Measurements from ENCODE around the gene FUT2.
"Not testable (repeated sequence)": the region's sequence is repeated elsewhere in the genome, so short reads cannot be mapped to it uniquely, and the experiment has no call there.

The FUT2 gene

DNA sequence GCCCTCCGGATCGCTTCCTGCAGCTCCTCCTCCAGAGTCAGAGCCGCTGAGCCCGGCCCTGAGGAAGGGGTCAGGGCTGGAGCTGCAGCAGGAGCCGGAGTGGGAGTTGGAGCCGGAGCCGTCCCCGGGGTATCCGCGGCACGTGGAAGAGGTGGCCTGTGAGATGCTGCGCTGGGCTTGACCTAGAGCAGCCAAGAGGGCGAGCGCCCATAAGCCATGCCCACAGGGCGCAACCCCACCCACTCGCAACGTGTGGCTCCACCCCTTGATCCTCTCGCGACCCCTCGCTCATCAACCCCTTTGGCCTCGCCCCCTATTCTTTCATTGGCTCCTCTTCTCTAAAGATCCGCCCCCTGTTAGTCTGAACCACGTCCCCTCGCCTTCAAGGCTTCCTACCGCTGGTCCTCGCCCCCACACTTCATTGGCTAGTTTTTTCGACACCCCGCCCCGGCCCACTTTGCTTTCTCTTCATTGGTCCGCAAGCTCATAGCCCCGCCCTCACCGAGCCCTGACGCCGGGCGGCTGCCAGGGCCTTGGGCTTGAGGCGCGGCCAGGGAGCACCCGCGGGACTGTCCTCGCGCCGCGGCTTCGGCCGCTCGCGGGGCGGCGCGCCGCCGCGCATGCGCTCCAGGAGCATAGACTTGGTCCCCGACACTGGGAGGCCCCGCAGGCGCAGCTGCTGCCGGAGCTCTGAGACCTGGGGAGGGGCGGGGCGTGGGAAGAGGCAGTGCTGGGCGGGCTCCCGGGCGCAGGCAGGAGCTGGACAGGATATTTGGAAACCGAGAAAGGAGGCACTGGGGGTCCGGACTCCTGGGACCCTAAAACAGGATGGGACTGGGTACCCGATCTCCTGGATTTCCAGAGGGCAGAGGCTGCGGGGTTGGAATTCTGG lies 18.3 kb downstream of the FUT2 start:
- Histone ChIP-seq H3K27me3 (ENCODE audit: control insufficient read depth, insufficient read depth, low read length) (no peaks in the 10 kb centered on the region), H3K9ac (ENCODE audit: low read length) (peak overlapping the region; percentile 38), H3K4me1 (ENCODE audit: control insufficient read depth, insufficient read depth, low read length) (peaks cover 10% of the 10 kb centered on the region), H3K4me3 (ENCODE audit: low read length) (peak overlapping the region; percentile 82), H3K27ac (ENCODE audit: low read depth, low read length) (peak overlapping the region; percentile 86), H3K36me3 (ENCODE audit: control insufficient read depth, insufficient read depth, low read length) (no peaks in the 10 kb centered on the region)

DNA sequence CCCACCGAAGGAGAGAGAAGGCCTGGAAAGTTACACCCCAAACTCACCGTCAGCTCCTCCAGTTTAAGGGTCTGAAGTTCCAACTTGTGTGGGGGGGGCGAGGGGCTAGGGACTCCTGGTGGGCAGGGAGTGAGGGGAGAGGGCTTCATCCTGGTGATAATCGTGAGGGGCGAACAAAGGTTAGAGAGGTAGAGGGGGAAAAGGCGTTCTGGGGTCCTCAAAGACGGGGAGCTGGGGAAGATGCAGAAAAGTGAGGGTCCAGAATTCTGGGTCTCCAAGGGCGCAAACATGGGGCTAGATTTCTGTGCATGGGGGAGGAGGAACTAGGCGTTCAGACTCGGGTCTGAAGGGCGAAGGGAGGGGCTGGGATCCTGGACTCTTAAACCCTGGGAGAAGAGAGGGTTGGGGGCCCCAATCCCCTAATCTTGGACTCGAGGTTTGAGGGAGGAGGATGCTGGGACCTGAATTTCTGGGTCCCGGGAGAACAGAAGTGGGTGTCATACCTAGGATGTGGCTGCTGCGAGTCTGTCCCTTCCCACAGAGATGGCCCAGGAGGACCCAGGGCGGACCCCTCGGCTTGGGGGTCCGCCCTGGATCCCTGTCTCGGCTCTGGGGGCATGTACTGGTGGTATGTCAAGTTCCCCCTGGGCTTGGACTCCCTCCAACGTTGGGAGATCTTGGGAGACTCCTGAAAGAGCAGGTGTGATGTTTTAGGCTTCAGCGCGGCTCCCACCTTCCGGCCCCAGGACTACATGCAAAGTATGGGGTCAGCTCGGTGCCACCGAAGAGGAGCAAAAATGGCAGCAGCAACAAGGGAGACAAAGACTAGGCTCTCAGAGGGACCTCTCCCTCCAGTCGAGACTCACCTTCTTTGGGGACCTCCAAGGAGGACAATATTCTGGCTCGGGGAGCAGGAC lies 19.2 kb downstream of the FUT2 start:
- peaks cover 11% of the 10 kb centered on the region for H3K4me1 ChIP-seq (ENCODE audit: control insufficient read depth, insufficient read depth, low read length)

DNA sequence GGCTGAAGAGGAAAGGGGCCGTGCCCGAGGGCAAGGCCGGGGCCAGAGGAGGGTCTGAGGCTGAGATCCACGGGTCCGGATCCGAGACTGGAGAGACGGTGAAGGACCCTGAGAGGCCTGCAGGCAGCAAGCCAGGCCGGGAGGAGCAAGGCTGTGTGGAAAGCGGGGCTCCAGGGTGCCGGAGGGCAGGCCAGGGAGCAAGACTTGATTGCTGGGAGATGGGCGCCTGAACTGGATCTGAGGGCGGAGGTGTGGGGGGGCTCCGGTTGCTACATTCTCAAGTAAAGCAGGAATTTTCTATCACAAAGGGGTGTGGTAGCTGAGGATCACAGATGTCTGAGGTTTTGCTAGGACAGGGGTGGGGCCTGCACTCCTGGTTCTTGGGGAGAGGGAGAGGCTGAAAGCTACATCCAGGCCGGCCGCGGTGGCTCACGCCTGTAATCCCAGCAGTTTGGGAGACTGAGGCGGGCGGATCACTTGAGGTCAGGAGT lies 20.0 kb downstream of the FUT2 start:
- H3K4me1 ChIP-seq (ENCODE audit: control insufficient read depth, insufficient read depth, low read length) = peaks cover 14% of the 10 kb centered on the region
- no peaks in the 10 kb centered on the region for H3K36me3 ChIP-seq (ENCODE audit: control insufficient read depth, insufficient read depth, low read length)
- peak overlapping the region; percentile 37 for H3K27ac ChIP-seq (ENCODE audit: low read depth, low read length)
- no peaks in the 10 kb centered on the region for H3K27me3 ChIP-seq (ENCODE audit: control insufficient read depth, insufficient read depth, low read length)
- peak overlapping the region; percentile 35 for H3K4me3 ChIP-seq (ENCODE audit: low read length)
- H3K9ac ChIP-seq (ENCODE audit: low read length) = no peak overlapping the region

More for the DNA sequence above, 19.2 kb downstream of the FUT2 start:
- H3K9ac ChIP-seq (ENCODE audit: low read length) = peak overlapping the region; percentile 38
- peak overlapping the region; percentile 72 for H3K4me3 ChIP-seq (ENCODE audit: low read length)
- no peaks in the 10 kb centered on the region for H3K36me3 ChIP-seq (ENCODE audit: control insufficient read depth, insufficient read depth, low read length)
- H3K27me3 ChIP-seq (ENCODE audit: control insufficient read depth, insufficient read depth, low read length) = no peaks in the 10 kb centered on the region
- H3K27ac ChIP-seq (ENCODE audit: low read depth, low read length) = peak overlapping the region; percentile 86

DNA sequence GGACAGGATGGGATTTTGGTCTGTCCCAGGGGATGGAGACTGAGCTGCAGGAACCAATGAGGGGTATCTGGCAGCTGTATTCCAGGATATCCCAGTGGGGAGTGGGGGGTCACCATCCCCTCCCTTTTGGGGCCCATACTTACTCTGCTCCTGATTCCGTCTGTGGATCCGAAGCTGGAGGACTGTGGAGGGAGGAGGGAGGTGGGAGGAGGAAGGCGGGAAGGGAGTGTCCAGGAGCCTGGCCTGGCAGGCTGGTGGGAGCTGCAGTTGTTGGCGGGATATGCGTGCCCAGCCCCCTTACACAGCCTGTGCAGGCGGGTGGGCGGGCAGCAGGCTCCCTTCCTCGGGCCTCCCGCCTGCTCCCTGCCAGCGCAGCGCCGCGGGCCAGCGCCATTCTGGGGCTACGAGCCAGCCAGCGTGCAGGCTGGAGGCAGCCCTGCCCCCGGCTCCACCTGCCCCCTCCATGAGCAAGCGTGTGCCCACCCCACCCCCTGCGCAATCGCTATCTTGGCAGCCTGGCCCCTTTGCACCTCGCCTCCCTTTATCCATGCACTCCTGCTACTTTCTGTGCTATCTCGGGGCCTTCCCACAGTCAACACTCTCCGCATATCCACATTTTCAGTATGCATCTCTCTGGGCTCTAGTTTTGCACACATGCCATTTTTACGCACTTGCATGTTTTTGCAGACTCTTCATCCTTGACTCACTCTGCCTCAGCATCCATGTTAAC lies 21.0 kb downstream of the FUT2 start:
- H3K27ac ChIP-seq (ENCODE audit: low read depth, low read length) = peak overlapping the region; percentile 77
- H3K4me3 ChIP-seq (ENCODE audit: low read length) = peak overlapping the region; percentile 49
- no peaks in the 10 kb centered on the region for H3K36me3 ChIP-seq (ENCODE audit: control insufficient read depth, insufficient read depth, low read length)
- no peaks in the 10 kb centered on the region for H3K27me3 ChIP-seq (ENCODE audit: control insufficient read depth, insufficient read depth, low read length)
- no peak overlapping the region for H3K9ac ChIP-seq (ENCODE audit: low read length)
- peaks cover 14% of the 10 kb centered on the region for H3K4me1 ChIP-seq (ENCODE audit: control insufficient read depth, insufficient read depth, low read length)

DNA sequence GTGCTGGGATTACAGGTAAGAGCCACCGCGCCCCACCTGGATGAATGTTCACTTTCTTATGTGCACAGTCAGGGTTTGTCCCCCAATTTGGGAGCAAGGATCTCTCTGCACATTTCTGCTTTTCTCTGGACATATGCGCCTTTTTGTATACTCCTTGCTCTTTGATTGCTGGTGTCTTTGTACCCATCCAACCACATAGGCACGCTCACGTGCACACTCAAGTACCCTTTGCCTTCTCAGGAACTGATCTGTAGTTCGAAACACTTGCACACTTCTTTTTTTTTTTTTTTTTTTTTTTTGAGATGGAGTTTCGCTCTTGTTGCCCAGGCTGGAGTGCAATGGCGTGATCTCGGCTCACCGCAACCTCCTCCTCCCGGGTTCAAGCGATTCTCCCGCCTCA lies 22.3 kb downstream of the FUT2 start:
- H3K27ac ChIP-seq (ENCODE audit: low read depth, low read length); H3K36me3 ChIP-seq (ENCODE audit: control insufficient read depth, insufficient read depth, low read length); H3K9ac ChIP-seq (ENCODE audit: low read length); H3K4me3 ChIP-seq (ENCODE audit: low read length); H3K27me3 ChIP-seq (ENCODE audit: control insufficient read depth, insufficient read depth, low read length): not testable (repeated sequence)
- H3K4me1 ChIP-seq (ENCODE audit: control insufficient read depth, insufficient read depth, low read length) = peaks cover 14% of the 10 kb centered on the region

DNA sequence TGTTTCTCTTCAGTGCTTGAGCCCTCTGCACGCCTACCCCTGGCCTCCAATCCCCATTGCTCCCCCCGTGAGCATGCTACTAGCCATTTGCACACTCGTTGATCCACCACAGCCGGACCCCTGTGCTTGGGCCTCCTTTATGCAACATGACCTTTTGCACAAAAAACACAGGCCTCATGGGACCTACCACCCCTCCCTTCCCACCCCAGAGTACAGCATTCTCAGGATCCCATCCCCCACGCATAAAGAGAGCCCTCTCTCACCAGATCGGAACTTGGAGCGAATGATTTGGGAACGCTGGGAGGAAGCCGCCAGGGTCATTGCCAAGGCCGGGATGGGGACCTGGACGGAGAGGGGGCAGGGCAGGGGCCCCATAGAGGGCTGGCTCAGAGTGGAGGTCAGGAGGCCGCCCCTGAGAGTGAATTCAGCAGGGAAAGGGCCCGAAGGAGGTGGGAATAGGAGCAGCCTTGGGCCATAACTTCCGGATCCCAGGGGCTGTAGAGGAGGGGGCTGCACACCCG lies 23.0 kb downstream of the FUT2 start:
- H3K4me3 ChIP-seq (ENCODE audit: low read length) = no peak overlapping the region

DNA sequence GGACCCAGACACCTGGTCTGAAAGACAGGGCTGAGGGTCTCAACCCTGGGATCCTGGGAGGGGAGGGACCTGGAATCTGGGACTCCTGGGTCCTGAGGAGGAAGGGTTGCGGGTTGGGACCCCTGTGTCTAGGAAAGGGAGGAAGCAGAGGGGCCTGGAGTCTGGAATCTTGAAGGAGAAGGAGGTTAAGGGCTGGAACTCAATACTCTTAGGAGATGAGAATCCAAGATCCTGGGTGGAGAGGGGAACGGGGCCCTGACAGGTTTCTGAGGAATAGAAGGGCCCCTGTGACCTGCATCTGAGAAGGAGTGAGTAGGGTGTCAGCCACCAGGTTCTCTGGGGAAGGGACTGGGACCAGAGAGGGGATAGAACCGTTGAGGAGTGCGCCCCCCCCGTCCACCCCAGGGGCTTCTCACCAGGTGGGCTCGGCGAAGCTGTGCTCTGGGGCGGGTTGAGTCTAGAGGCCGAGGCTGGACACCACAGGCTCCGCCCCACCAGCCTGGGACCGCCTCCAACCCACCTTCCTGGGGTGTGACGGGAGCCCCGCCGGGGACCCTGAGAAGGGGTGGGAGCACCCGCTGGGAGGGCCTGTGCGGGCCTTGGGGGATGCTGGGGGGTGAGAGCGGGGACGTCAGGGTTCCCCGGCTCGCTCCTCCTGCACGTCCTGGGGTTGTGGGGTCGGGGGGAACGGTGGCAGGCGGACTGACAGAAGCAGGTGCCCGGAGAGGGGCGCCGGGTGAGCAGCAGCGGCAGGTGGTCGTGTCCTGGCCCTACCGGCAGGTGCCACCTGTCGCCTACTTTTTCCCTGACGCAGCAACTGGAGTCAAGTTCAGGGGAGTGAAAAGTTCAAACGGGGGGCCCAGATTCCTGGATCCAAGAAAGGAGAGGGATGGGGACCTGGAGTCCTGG lies 23.7 kb downstream of the FUT2 start, which contains the start of gene MAMSTR:
Gene MAMSTR (minus strand): TSS at position 463 of the 909 bp plus-strand sequence. CDS start 694 bp downstream, outside the sequence.
- H3K4me1 ChIP-seq (ENCODE audit: control insufficient read depth, insufficient read depth, low read length) = peaks cover 13% of the 10 kb centered on the region
- no peaks in the 10 kb centered on the region for H3K36me3 ChIP-seq (ENCODE audit: control insufficient read depth, insufficient read depth, low read length)
- no peak within 1 kb of the TSS for H3K9ac ChIP-seq (ENCODE audit: low read length)
- H3K27ac ChIP-seq (ENCODE audit: low read depth, low read length) = peak within 1 kb of the TSS; percentile 19
- H3K4me3 ChIP-seq (ENCODE audit: low read length) = peak within 1 kb of the TSS; percentile 87
- no peaks in the 10 kb centered on the region for H3K27me3 ChIP-seq (ENCODE audit: control insufficient read depth, insufficient read depth, low read length)

More for the DNA sequence above, 23.0 kb downstream of the FUT2 start:
- H3K9ac ChIP-seq (ENCODE audit: low read length) = no peak overlapping the region
- no peak overlapping the region for H3K27ac ChIP-seq (ENCODE audit: low read depth, low read length)
- no peaks in the 10 kb centered on the region for H3K36me3 ChIP-seq (ENCODE audit: control insufficient read depth, insufficient read depth, low read length)
- H3K27me3 ChIP-seq (ENCODE audit: control insufficient read depth, insufficient read depth, low read length) = no peaks in the 10 kb centered on the region
- peaks cover 14% of the 10 kb centered on the region for H3K4me1 ChIP-seq (ENCODE audit: control insufficient read depth, insufficient read depth, low read length)

DNA sequence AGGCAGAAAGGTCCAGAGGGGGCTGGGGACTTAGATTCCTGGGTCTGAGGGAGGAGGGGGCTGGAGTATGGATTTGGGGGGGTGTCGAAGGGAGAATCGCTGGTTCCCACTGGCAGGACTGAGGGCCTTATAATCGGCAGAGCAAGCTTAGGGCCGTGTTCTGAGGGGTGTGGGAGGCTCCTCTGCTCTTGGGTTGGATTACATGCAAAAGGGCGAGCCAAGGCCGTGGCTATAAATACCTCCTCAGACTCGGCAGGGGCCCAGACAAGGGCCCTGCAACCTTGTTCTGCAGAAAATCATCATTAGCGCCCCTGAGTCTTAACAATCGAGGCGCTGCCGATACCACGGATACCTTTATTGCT lies 24.5 kb downstream of the FUT2 start:
- peak overlapping the region; percentile 19 for H3K27ac ChIP-seq (ENCODE audit: low read depth, low read length)
- peaks cover 9% of the 10 kb centered on the region for H3K4me1 ChIP-seq (ENCODE audit: control insufficient read depth, insufficient read depth, low read length)
- H3K36me3 ChIP-seq (ENCODE audit: control insufficient read depth, insufficient read depth, low read length) = no peaks in the 10 kb centered on the region

DNA sequence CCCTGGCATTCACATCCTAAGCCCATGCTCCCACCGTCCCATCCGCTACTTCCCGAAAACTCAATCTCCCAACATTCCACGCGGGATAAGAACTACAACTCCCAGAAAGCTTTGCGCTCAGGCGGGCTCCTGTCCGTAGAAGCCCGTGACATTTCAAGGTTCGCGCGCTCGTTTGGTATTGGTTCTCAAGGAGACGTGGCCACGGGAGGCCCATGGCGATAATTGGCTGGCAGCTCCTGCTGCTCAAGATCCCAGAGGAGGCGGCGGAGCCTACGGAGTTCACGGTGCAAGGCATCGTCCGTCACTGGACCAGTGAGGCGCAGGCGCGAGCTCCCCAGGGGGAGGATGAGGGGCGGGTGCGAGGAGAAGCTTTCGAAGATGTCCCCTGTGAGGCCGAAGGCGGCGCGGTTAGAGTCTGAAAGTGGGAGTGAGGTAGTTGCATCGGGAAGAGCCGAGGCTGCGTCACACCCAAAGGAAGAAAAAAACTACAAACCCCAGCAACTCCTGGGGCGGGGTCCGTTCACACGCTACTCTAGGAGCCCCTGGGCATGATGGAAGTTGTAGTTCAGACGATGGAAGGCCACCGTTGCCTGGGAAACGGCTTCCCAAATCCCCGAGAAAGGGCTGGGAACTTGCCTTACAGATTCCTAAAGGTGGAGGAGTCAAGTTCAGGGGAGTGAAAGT lies 25.0 kb downstream of the FUT2 start:
- Histone ChIP-seq H3K27ac (ENCODE audit: low read depth, low read length) (peak overlapping the region; percentile 93), H3K9ac (ENCODE audit: low read length) (no peak overlapping the region), H3K4me1 (ENCODE audit: control insufficient read depth, insufficient read depth, low read length) (peaks cover 5% of the 10 kb centered on the region), H3K27me3 (ENCODE audit: control insufficient read depth, insufficient read depth, low read length) (no peaks in the 10 kb centered on the region), H3K4me3 (ENCODE audit: low read length) (peak overlapping the region; percentile 87), H3K36me3 (ENCODE audit: control insufficient read depth, insufficient read depth, low read length) (no peaks in the 10 kb centered on the region)

More for the DNA sequence above, 24.5 kb downstream of the FUT2 start:
- no peak overlapping the region for H3K9ac ChIP-seq (ENCODE audit: low read length)
- H3K4me3 ChIP-seq (ENCODE audit: low read length) = peak overlapping the region; percentile 87
- H3K27me3 ChIP-seq (ENCODE audit: control insufficient read depth, insufficient read depth, low read length) = no peaks in the 10 kb centered on the region

DNA sequence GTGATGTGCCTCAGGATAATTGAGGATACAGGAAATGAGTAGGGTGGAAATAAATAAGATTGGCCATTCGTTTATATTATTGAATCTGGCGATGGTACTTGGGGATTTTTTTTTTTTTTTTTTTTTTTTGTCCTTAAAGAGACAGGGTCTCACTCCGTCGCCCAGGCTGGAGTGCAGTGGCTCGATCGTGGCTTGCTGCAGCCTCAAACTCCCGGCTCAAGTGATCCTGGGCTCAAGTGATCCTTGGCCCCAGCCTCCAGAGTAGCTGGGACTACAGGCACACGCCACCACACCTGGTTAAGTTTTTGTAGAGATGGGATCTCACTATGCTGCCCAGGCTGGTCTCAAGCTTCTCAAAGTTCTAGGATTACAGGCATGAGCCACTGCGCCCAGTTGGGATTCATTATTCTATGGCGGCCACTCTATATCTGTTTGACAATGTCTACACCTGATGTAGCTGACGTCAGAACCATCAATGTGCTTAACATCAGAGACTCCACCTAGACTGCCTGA lies 26.5 kb downstream of the FUT2 start:
- peaks cover 5% of the 10 kb centered on the region for H3K4me1 ChIP-seq (ENCODE audit: control insufficient read depth, insufficient read depth, low read length)
- no peak overlapping the region for H3K27ac ChIP-seq (ENCODE audit: low read depth, low read length)
- no peak overlapping the region for H3K4me3 ChIP-seq (ENCODE audit: low read length)
- H3K36me3 ChIP-seq (ENCODE audit: control insufficient read depth, insufficient read depth, low read length) = no peaks in the 10 kb centered on the region
- H3K9ac ChIP-seq (ENCODE audit: low read length) = no peak overlapping the region
- H3K27me3 ChIP-seq (ENCODE audit: control insufficient read depth, insufficient read depth, low read length) = no peaks in the 10 kb centered on the region
